NAMALWA (cell line): ENCODE data around the gene KRTAP5-5.
"Not testable (repeated sequence)": the region's sequence is repeated elsewhere in the genome, so short reads cannot be mapped to it uniquely, and the experiment has no call there.

Experiments
- DNase-seq: peaks from one replicate; pipeline ENCODE4 v3.0.0-alpha.2; 2015; ENCODE audit warnings: low spot score

Gene KRTAP5-5

GRCh38 chr11:1656670-1657069 is 27.1 kb downstream of the KRTAP5-5 start:
- DNase-seq, result no peak

GRCh38 chr11:1659506-1659905 is 29.9 kb downstream of the KRTAP5-5 start:
- no peak for DNase-seq

GRCh38 chr11:1660111-1660867 is 30.7 kb downstream of the KRTAP5-5 start:
- DNase-seq, result no peak

GRCh38 chr11:1661454-1662269 is 32.1 kb downstream of the KRTAP5-5 start:
- DNase-seq, result not testable (repeated sequence)

GRCh38 chr11:1662699-1663283 is 33.2 kb downstream of the KRTAP5-5 start:
- not testable (repeated sequence) for DNase-seq

GRCh38 chr11:1665313-1665712 is 35.7 kb downstream of the KRTAP5-5 start:
- no peak for DNase-seq

GRCh38 chr11:1667121-1667850 is 37.7 kb downstream of the KRTAP5-5 start:
- no peak for DNase-seq

GRCh38 chr11:1667906-1668305 is 38.3 kb downstream of the KRTAP5-5 start:
- no peak for DNase-seq

GRCh38 chr11:1668911-1669473 is 39.4 kb downstream of the KRTAP5-5 start:
- no peak for DNase-seq

GRCh38 chr11:1669546-1670218 is 40.1 kb downstream of the KRTAP5-5 start:
- DNase-seq, result no peak

- DNase-seq, result not testable (repeated sequence)
Observed at GRCh38 chr11:1670457-1670856, 40.9 kb downstream of the KRTAP5-5 start.

GRCh38 chr11:1670905-1671371 is 41.4 kb downstream of the KRTAP5-5 start:
- DNase-seq, result no peak

- no peak for DNase-seq
Observed at GRCh38 chr11:1671658-1672057, 42.1 kb downstream of the KRTAP5-5 start.

- DNase-seq, result no peak
Observed at GRCh38 chr11:1672613-1673350, 43.2 kb downstream of the KRTAP5-5 start.

- no peak for DNase-seq
Observed at GRCh38 chr11:1673446-1674172, 44.0 kb downstream of the KRTAP5-5 start.

GRCh38 chr11:1674173-1675131 is 44.9 kb downstream of the KRTAP5-5 start:
- no peak for DNase-seq

GRCh38 chr11:1675536-1676228 is 46.1 kb downstream of the KRTAP5-5 start:
- DNase-seq, result no peak

GRCh38 chr11:1676229-1676740 is 46.7 kb downstream of the KRTAP5-5 start:
- DNase-seq, result no peak
